HG02588 (cell line): ENCODE measurements around the gene SIPA1L3.

Experiments
- ATAC-seq: cut with Tn5 transposase; IDR thresholded peaks from one replicate; pipeline ENCODE4 v1.9.1; 2021; ENCODE audit warnings: mild to moderate bottlenecking, moderate library complexity; ENCODE audit not compliant: unreplicated experiment

The SIPA1L3 gene

GRCh38 chr19:38251564-38252051, 344.6 kb downstream of the SIPA1L3 start:
- ATAC-seq: no peak

DNA sequence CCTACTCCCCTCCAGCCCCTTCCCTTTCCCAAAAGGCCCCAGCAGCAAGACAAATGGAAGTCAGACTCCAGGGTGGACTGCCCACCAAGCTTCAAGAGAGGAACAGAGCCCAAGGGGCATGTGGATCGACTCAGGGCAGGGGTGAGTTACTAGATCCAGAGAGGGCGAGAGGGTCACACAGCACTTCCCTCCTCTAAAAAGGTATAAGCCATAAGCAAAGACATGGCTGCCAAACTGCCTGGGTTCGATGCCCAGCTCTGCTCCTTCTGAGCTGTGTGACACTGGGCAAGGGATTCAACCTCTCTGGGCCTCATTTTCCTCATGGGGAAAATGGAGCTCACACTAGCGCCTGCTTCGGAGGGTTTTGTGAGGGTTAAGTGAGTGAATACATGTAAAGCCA, 345.4 kb downstream of the SIPA1L3 start:
- no peak for ATAC-seq

GRCh38 chr19:38252941-38253691, 346.1 kb downstream of the SIPA1L3 start:
- ATAC-seq: no peak

- no peak for ATAC-seq
Measured at GRCh38 chr19:38253788-38254187, 346.8 kb downstream of the SIPA1L3 start.

- ATAC-seq: no peak
Measured at GRCh38 chr19:38255383-38256014, 348.5 kb downstream of the SIPA1L3 start.
